LNCAP (cell line): ENCODE results near the gene SLC22A1.

Source experiments
- CTCF ChIP-seq: fragments of 450-650 bp; IDR thresholded peaks from 2 replicates; pipeline ENCODE4 v1.5.1; 2017; ENCODE audit warnings: mild to moderate bottlenecking

Gene SLC22A1

GRCh38 chr6:160110586-160111123 lies 11.0 kb upstream of the SLC22A1 start:
- no peak for TF ChIP-seq CTCF

DNA sequence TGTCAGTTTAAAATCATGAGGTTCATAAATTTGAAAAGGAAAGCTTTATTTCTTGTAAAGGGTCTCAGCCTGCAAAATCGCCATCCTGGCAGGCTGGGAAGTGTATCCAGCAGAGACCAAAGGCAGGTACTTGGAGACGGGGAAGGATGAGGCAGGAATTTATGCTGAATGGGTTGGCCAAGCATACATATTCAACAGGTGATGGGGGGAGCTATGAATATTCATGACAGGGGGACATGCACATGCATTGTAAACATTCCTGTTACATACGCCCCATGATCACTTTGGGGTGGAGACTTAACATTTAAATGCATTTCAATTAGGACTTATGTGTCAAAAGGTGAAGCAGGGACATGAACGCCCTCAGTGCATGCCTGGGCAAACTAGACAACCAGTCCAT lies 9.8 kb upstream of the SLC22A1 start:
- no peak for TF ChIP-seq CTCF

DNA sequence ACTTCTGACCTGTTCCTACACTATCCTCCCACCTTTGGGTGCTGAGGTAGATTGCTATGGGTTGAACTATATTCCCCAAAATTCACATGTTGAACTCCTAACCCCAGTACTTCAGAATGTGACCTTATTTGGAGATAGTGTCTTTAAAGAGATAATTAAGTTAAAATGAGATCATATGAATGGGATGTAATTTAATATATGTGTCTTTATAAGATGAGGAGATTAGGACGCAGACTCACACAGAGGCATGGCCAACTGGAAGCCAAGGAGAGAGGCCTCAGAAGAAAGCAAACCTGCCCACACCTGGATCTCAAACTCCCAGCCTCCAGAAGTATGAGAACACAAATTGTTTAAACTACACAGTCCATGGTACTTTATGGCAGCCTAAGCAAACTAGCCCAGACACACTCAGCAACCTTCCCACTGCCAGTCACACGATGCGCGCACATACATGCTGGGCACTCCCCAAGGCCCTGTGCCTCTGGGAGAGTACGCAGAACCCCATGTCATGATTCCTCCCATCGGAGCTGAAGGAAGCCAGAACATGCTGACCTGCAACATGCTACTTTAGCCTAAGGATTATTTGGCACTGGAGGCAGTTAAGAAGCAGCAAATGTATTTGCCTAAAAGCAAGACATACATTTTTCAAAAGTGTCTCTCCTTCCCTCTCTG lies 8.9 kb upstream of the SLC22A1 start:
- TF ChIP-seq CTCF: no peak

- TF ChIP-seq CTCF: no peak
These were observed 6.2 kb upstream of the SLC22A1 start for GRCh38 chr6:160115421-160115820.

- no peak for TF ChIP-seq CTCF
These were observed 5.2 kb upstream of the SLC22A1 start for GRCh38 chr6:160116411-160116810.

GRCh38 chr6:160117137-160117536 lies 4.5 kb upstream of the SLC22A1 start:
- TF ChIP-seq CTCF: no peak

DNA sequence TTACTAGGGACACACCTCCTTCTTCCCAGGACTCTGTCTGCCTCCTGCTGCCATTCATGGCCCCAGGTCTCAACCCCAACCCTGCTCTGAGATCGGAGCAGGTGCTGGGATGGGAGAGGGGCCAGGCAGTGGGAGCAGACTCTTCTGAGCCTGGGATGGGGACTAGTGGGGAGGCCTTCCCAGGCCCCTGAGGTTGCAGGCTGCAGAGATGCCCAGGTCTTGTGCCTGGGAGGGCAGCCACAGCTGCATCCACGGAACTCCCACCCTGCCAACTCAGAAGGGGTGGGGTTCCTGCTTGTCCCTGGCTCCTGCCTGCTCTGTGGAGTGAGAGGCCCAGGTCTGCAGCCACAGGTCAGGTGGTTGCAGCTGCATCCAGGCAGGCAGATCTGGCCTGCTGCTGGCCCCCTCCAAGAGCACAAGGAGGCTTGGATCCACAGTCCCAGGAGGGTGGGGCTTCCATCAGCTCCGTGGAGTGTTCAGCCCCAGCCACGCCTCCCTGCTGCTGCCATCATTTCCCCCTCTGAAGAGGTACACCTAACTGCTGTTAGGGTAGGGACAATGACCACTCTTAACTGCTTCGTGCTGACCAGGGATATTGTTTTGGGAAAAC lies 2.9 kb upstream of the SLC22A1 start:
- no peak for TF ChIP-seq CTCF
